Measurements from ENCODE around the gene FKBP5. TPM values are rescaled to one million over a fixed set of nuclear protein-coding genes. Genes with fewer than 3 reads are reported as not detected.

The FKBP5 gene
- total RNA-seq, 1 donor from 2014 or later, result 62.4 TPM

GRCh38 chr6:35728683-35729678, 40.3 kb upstream of the FKBP5 start:
- H3K4me3 Mint-ChIP-seq, result peak overlapping the region; percentile 70
- H3K4me1 Mint-ChIP-seq (ENCODE audit: low read depth), result peaks cover 77% of the 10 kb centered on the region
- intact Hi-C loops (cut with micrococcal nuclease), result loop anchor here (1.0 kb wide), 3 partner anchors 10 to 48 kb away; no protein-coding TSS in a partner anchor
- peak overlapping the region; percentile 93 for H3K27ac Mint-ChIP-seq
- H3K36me3 Mint-ChIP-seq (ENCODE audit: low read depth), result no peaks in the 10 kb centered on the region
- H3K27me3 Mint-ChIP-seq (ENCODE audit: insufficient read depth), result peaks cover 3% of the 10 kb centered on the region
- no peak for DNase-seq (ENCODE audit: low spot score)
- H3K9me3 Mint-ChIP-seq, result no peaks in the 10 kb centered on the region

- peaks cover 3% of the 10 kb centered on the region for H3K27me3 Mint-ChIP-seq (ENCODE audit: insufficient read depth)
- no peaks in the 10 kb centered on the region for H3K36me3 Mint-ChIP-seq (ENCODE audit: low read depth)
- no peaks in the 10 kb centered on the region for H3K9me3 Mint-ChIP-seq
- peak; percentile 82 for DNase-seq (ENCODE audit: low spot score)
- H3K4me1 Mint-ChIP-seq (ENCODE audit: low read depth), result peaks cover 78% of the 10 kb centered on the region
- H3K4me3 Mint-ChIP-seq, result peak overlapping the region; percentile 70
- intact Hi-C loops (cut with micrococcal nuclease), result loop anchor here (1.0 kb wide), 3 partner anchors 9 to 47 kb away; no protein-coding TSS in a partner anchor
- H3K27ac Mint-ChIP-seq, result peak overlapping the region; percentile 93
These were observed 39.4 kb upstream of the FKBP5 start for GRCh38 chr6:35727935-35728682.

DNA sequence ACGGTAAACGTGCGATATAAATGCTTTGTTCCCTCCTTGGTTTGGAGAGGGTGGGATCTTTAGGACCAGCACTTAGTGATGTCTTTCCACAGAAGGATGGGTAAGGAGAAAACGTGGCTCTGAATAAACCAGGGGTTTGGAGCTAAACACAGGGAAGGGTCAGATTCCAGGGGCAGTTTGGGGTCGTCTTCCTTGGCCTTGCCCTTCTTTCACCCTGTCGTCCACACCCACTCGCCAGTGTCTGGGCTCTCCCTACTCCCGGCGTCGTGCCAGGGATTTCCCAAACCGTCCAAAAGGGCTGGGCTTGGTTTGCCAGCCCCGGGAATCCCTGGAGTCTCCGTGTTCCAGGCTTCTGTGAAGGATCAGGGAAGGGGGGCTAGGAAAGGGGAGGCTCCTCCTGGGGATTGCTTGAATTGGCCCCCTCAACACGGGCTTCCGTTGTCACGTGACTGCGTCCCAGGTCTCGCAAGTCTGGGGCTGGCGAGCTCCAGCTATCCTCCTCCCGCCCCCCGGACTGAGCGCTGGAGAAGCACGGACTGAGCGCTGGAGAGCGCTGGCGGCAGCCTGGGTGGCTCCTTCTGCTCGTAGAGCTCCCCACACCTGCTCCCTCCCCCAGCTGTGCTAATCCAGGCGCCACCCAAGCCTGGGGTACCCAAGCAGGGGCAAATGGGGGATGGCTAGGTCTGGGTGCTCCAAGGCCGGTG, 38.7 kb upstream of the FKBP5 start:
- intact Hi-C loops (cut with micrococcal nuclease), result no loop called here
- Mint-ChIP-seq H3K4me3 (peak overlapping the region; percentile 43), H3K9me3 (no peaks in the 10 kb centered on the region), H3K4me1 (ENCODE audit: low read depth) (peaks cover 71% of the 10 kb centered on the region), H3K27me3 (ENCODE audit: insufficient read depth) (peaks cover 3% of the 10 kb centered on the region), H3K36me3 (ENCODE audit: low read depth) (no peaks in the 10 kb centered on the region), H3K27ac (peak overlapping the region; percentile 75)
- no peak for DNase-seq (ENCODE audit: low spot score)

- Mint-ChIP-seq H3K27me3 (ENCODE audit: insufficient read depth) (peaks cover 3% of the 10 kb centered on the region), H3K36me3 (ENCODE audit: low read depth) (no peaks in the 10 kb centered on the region), H3K27ac (peak overlapping the region; percentile 75), H3K4me3 (peak overlapping the region; percentile 43), H3K9me3 (no peaks in the 10 kb centered on the region), H3K4me1 (ENCODE audit: low read depth) (peaks cover 67% of the 10 kb centered on the region)
- intact Hi-C loops (cut with micrococcal nuclease), result no loop called here
- DNase-seq (ENCODE audit: low spot score), result no peak
These were observed 37.2 kb upstream of the FKBP5 start for GRCh38 chr6:35725721-35726438.

GRCh38 chr6:35725081-35725708, 36.5 kb upstream of the FKBP5 start:
- H3K4me3 Mint-ChIP-seq, result peak overlapping the region; percentile 20

GRCh38 chr6:35724471-35724870, 35.8 kb upstream of the FKBP5 start:
- Mint-ChIP-seq H3K27ac (no peak overlapping the region), H3K27me3 (ENCODE audit: insufficient read depth) (peaks cover 3% of the 10 kb centered on the region), H3K4me3 (no peak overlapping the region), H3K4me1 (ENCODE audit: low read depth) (peaks cover 69% of the 10 kb centered on the region), H3K9me3 (no peaks in the 10 kb centered on the region), H3K36me3 (ENCODE audit: low read depth) (no peaks in the 10 kb centered on the region)
- no peak for DNase-seq (ENCODE audit: low spot score)
- intact Hi-C loops (cut with micrococcal nuclease), result no loop called here

More at GRCh38 chr6:35725081-35725708, 36.5 kb upstream of the FKBP5 start:
- peak overlapping the region; percentile 32 for H3K27ac Mint-ChIP-seq
- peaks cover 3% of the 10 kb centered on the region for H3K27me3 Mint-ChIP-seq (ENCODE audit: insufficient read depth)
- H3K4me1 Mint-ChIP-seq (ENCODE audit: low read depth), result peaks cover 69% of the 10 kb centered on the region
- intact Hi-C loops (cut with micrococcal nuclease), result no loop called here
- H3K9me3 Mint-ChIP-seq, result no peaks in the 10 kb centered on the region
- no peaks in the 10 kb centered on the region for H3K36me3 Mint-ChIP-seq (ENCODE audit: low read depth)
- DNase-seq (ENCODE audit: low spot score), result no peak

DNA sequence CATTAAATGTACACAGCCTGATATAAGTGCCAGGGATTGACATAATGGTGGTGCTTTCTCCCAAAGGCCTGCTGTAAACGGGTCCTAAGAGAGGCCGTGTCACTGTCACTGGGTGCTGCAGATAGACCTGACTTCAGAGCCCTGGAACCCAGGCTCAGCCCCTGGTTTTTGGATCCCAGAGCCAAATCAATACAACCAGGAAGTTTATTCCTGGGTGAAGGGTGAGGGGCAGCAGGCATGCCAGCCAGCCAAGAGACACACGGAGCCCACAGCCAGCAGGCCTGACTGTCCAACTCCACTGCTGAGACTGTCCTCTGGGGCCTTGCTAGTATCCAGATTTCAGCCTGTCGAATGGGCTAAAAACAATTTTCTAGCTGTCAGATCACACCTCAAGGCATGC, 35.3 kb upstream of the FKBP5 start:
- Mint-ChIP-seq H3K4me1 (ENCODE audit: low read depth) (peaks cover 69% of the 10 kb centered on the region), H3K9me3 (no peaks in the 10 kb centered on the region), H3K27me3 (ENCODE audit: insufficient read depth) (peaks cover 3% of the 10 kb centered on the region), H3K36me3 (ENCODE audit: low read depth) (no peaks in the 10 kb centered on the region), H3K27ac (no peak overlapping the region), H3K4me3 (no peak overlapping the region)
- intact Hi-C loops (cut with micrococcal nuclease), result no loop called here
- no peak for DNase-seq (ENCODE audit: low spot score)

- DNase-seq (ENCODE audit: low spot score), result no peak
- intact Hi-C loops (cut with micrococcal nuclease), result no loop called here
- Mint-ChIP-seq H3K4me3 (no peak overlapping the region), H3K9me3 (no peaks in the 10 kb centered on the region), H3K27ac (no peak overlapping the region), H3K4me1 (ENCODE audit: low read depth) (peaks cover 69% of the 10 kb centered on the region), H3K36me3 (ENCODE audit: low read depth) (no peaks in the 10 kb centered on the region), H3K27me3 (ENCODE audit: insufficient read depth) (peaks cover 3% of the 10 kb centered on the region)
These were observed 34.9 kb upstream of the FKBP5 start for GRCh38 chr6:35723587-35723986.

DNA sequence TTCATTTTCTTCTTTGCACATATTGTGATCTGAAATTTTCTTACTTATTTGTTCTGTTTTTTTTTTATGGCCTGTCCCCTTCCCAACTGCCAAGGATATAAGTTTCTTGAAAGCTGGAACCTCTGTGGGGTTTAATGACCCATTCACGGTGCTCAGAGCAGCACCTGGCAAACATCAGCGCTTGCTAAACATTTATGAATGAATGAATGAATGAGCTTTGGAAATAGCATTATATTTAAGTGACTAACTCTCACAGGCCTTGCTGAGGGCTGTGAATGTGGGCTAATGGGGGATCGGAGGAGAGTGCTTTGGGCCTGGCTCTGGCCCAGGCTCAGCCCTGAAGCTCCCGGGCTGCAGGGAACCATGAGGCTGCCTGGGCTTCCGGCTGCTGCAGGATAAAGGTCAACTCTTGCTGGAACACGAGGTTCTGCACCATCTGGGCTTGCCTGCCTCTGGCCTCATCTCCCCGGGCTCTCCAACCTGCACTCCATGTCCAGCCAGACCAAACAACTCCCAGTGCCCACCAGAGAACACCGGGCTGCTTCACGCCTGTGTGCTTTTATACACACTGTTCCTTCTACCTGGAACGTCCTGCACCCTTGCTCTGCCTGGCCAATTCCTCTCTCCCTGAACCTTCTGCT, 33.5 kb upstream of the FKBP5 start:
- peaks cover 74% of the 10 kb centered on the region for H3K4me1 Mint-ChIP-seq (ENCODE audit: low read depth)
- no peaks in the 10 kb centered on the region for H3K36me3 Mint-ChIP-seq (ENCODE audit: low read depth)
- H3K27ac Mint-ChIP-seq, result no peak overlapping the region
- no peaks in the 10 kb centered on the region for H3K9me3 Mint-ChIP-seq
- no peak for DNase-seq (ENCODE audit: low spot score)
- H3K4me3 Mint-ChIP-seq, result no peak overlapping the region
- peaks cover 3% of the 10 kb centered on the region for H3K27me3 Mint-ChIP-seq (ENCODE audit: insufficient read depth)
- intact Hi-C loops (cut with micrococcal nuclease), result no loop called here

- Mint-ChIP-seq H3K4me3 (peak overlapping the region; percentile 55), H3K4me1 (ENCODE audit: low read depth) (peaks cover 62% of the 10 kb centered on the region), H3K27me3 (ENCODE audit: insufficient read depth) (peaks cover 3% of the 10 kb centered on the region), H3K27ac (peak overlapping the region; percentile 86), H3K9me3 (no peaks in the 10 kb centered on the region), H3K36me3 (ENCODE audit: low read depth) (no peaks in the 10 kb centered on the region)
- intact Hi-C loops (cut with micrococcal nuclease), result loop anchor here (1.0 to 2.0 kb wide), 6 partner anchors 8 to 51 kb away; partner anchors contain the start of gene FKBP5
- DNase-seq (ENCODE audit: low spot score), result no peak
These were observed 31.4 kb upstream of the FKBP5 start for GRCh38 chr6:35719830-35720733.
